ENCODE data around the gene RAC3. TPM values are rescaled to one million over a fixed set of nuclear protein-coding genes. Genes with fewer than 3 reads are reported as not detected.

Gene RAC3
- total RNA-seq, 4 donors from 2014 or later, result 4.9 to 10.4 (median 7.0) TPM

- H3K4me3 ChIP-seq, result no peak overlapping the region
- H3K27me3 ChIP-seq, result no peaks in the 10 kb centered on the region
- H3K9me3 ChIP-seq, result no peaks in the 10 kb centered on the region
- intact Hi-C loops (cut with DNase I), result no loop called here
- H3K4me1 ChIP-seq, result peaks cover 7 to 41% (median 8%) of the 10 kb centered on the region in 3 donors
- 96 to 97% methylated on average over 15 to 19 of the region's 26 CpGs for WGBS, 2 donors
- TF ChIP-seq POLR2A (IDR thresholded peaks at IDR 0.05) (no peak), CTCF (IDR thresholded peaks at IDR 0.05) (no peak)
- H3K27ac ChIP-seq, result no peak overlapping the region
- DNase-seq, result no peak
- H3K36me3 ChIP-seq, result peaks cover 0 to 64% (median 14%) of the 10 kb centered on the region in 3 donors
Observed at GRCh38 chr17:81986606-81987005, 44.9 kb upstream of the RAC3 start.

GRCh38 chr17:81987161-81987770 lies 44.2 kb upstream of the RAC3 start:
- Histone ChIP-seq H3K36me3 (peaks cover 0 to 64% (median 14%) of the 10 kb centered on the region in 3 donors), H3K9me3 (no peaks in the 10 kb centered on the region)
- DNase-seq, result no peak

GRCh38 chr17:81990836-81991683 lies 40.4 kb upstream of the RAC3 start:
- no peak for DNase-seq
- no peaks in the 10 kb centered on the region for H3K27me3 ChIP-seq
- H3K4me3 ChIP-seq, result peak overlapping the region in 1 of 4 donors; percentile 51
- intact Hi-C loops (cut with DNase I), result no loop called here
- H3K4me1 ChIP-seq, result peaks cover 19 to 51% (median 22%) of the 10 kb centered on the region in 3 donors
- no peak for TF ChIP-seq CTCF (IDR thresholded peaks at IDR 0.05)
- TF ChIP-seq POLR2A (IDR thresholded peaks at IDR 0.05), result no peak
- peaks cover 0 to 53% (median 2%) of the 10 kb centered on the region in 3 donors for H3K36me3 ChIP-seq
- H3K9me3 ChIP-seq, result no peaks in the 10 kb centered on the region
- 67 to 90% methylated on average over 7 to 12 of the region's 25 CpGs for WGBS, 2 donors
- peak overlapping the region; percentile 56 to 82 (median 69) for H3K27ac ChIP-seq

More at GRCh38 chr17:81987161-81987770, 44.2 kb upstream of the RAC3 start:
- H3K4me1 ChIP-seq, result peaks cover 12 to 44% (median 14%) of the 10 kb centered on the region in 3 donors
- intact Hi-C loops (cut with DNase I), result no loop called here
- H3K27me3 ChIP-seq, result no peaks in the 10 kb centered on the region
- H3K27ac ChIP-seq, result no peak overlapping the region
- WGBS, 2 donors, result 64 to 80% methylated on average over 22 to 24 of the region's 26 CpGs
- no peak for TF ChIP-seq CTCF (IDR thresholded peaks at IDR 0.05)
- TF ChIP-seq POLR2A (IDR thresholded peaks at IDR 0.05), result no peak
- no peak overlapping the region for H3K4me3 ChIP-seq

GRCh38 chr17:81991684-81992305 lies 39.7 kb upstream of the RAC3 start:
- Histone ChIP-seq H3K4me3 (peak overlapping the region in 3 of 4 donors; percentile 4 to 51 (median 17)), H3K27me3 (no peaks in the 10 kb centered on the region), H3K36me3 (peaks cover 0 to 53% (median 0%) of the 10 kb centered on the region in 3 donors), H3K4me1 (peaks cover 19 to 51% (median 22%) of the 10 kb centered on the region in 3 donors), H3K27ac (peak overlapping the region; percentile 56 to 82 (median 69)), H3K9me3 (no peaks in the 10 kb centered on the region)
- no peak for DNase-seq
- 20% methylated on average over 2 of the region's 31 CpGs; no CpG with 5 or more reads in 1 of the 2 donors for whole genome bisulfite sequencing, 2 donors
- TF ChIP-seq POLR2A (IDR thresholded peaks at IDR 0.05) (peak in 1 of 4 donors; percentile 45), CTCF (IDR thresholded peaks at IDR 0.05) (no peak)
- intact Hi-C loops (cut with DNase I), result no loop called here

Measured in esophagus squamous epithelium (tissue), 5 donors.